ENCODE data around the gene HNRNPH2. TPM values are rescaled to one million over a fixed set of nuclear protein-coding genes. Genes with fewer than 3 reads are reported as not detected.

The HNRNPH2 gene
- total and polyA plus RNA-seq, 9 of the 15 experiments (the other 6 are each of a cell fraction or from before 2014, with no cell fraction given), result 40.0 to 130 (median 60.3) TPM

- TF ChIP-seq KDM5B (IDR thresholded peaks at IDR 0.05; ENCODE audit: insufficient replicate concordance, low read depth, low read length), result no peak
- TF ChIP-seq CHD1 (IDR thresholded peaks at IDR 0.05; ENCODE audit: low read length), result peak; percentile 64
- TF ChIP-seq, protein P1, sequence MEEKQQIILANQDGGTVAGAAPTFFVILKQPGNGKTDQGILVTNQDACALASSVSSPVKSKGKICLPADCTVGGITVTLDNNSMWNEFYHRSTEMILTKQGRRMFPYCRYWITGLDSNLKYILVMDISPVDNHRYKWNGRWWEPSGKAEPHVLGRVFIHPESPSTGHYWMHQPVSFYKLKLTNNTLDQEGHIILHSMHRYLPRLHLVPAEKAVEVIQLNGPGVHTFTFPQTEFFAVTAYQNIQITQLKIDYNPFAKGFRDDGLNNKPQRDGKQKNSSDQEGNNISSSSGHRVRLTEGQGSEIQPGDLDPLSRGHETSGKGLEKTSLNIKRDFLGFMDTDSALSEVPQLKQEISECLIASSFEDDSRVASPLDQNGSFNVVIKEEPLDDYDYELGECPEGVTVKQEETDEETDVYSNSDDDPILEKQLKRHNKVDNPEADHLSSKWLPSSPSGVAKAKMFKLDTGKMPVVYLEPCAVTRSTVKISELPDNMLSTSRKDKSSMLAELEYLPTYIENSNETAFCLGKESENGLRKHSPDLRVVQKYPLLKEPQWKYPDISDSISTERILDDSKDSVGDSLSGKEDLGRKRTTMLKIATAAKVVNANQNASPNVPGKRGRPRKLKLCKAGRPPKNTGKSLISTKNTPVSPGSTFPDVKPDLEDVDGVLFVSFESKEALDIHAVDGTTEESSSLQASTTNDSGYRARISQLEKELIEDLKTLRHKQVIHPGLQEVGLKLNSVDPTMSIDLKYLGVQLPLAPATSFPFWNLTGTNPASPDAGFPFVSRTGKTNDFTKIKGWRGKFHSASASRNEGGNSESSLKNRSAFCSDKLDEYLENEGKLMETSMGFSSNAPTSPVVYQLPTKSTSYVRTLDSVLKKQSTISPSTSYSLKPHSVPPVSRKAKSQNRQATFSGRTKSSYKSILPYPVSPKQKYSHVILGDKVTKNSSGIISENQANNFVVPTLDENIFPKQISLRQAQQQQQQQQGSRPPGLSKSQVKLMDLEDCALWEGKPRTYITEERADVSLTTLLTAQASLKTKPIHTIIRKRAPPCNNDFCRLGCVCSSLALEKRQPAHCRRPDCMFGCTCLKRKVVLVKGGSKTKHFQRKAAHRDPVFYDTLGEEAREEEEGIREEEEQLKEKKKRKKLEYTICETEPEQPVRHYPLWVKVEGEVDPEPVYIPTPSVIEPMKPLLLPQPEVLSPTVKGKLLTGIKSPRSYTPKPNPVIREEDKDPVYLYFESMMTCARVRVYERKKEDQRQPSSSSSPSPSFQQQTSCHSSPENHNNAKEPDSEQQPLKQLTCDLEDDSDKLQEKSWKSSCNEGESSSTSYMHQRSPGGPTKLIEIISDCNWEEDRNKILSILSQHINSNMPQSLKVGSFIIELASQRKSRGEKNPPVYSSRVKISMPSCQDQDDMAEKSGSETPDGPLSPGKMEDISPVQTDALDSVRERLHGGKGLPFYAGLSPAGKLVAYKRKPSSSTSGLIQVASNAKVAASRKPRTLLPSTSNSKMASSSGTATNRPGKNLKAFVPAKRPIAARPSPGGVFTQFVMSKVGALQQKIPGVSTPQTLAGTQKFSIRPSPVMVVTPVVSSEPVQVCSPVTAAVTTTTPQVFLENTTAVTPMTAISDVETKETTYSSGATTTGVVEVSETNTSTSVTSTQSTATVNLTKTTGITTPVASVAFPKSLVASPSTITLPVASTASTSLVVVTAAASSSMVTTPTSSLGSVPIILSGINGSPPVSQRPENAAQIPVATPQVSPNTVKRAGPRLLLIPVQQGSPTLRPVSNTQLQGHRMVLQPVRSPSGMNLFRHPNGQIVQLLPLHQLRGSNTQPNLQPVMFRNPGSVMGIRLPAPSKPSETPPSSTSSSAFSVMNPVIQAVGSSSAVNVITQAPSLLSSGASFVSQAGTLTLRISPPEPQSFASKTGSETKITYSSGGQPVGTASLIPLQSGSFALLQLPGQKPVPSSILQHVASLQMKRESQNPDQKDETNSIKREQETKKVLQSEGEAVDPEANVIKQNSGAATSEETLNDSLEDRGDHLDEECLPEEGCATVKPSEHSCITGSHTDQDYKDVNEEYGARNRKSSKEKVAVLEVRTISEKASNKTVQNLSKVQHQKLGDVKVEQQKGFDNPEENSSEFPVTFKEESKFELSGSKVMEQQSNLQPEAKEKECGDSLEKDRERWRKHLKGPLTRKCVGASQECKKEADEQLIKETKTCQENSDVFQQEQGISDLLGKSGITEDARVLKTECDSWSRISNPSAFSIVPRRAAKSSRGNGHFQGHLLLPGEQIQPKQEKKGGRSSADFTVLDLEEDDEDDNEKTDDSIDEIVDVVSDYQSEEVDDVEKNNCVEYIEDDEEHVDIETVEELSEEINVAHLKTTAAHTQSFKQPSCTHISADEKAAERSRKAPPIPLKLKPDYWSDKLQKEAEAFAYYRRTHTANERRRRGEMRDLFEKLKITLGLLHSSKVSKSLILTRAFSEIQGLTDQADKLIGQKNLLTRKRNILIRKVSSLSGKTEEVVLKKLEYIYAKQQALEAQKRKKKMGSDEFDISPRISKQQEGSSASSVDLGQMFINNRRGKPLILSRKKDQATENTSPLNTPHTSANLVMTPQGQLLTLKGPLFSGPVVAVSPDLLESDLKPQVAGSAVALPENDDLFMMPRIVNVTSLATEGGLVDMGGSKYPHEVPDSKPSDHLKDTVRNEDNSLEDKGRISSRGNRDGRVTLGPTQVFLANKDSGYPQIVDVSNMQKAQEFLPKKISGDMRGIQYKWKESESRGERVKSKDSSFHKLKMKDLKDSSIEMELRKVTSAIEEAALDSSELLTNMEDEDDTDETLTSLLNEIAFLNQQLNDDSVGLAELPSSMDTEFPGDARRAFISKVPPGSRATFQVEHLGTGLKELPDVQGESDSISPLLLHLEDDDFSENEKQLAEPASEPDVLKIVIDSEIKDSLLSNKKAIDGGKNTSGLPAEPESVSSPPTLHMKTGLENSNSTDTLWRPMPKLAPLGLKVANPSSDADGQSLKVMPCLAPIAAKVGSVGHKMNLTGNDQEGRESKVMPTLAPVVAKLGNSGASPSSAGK (IDR thresholded peaks at IDR 0.05), result no peak
- 0 out of 2 replicates have a peak, but pooled peaks have one; percentile 39 for TF ChIP-seq SMARCA4 (IDR thresholded peaks at IDR 0.05)
- TF ChIP-seq BMI1 (IDR thresholded peaks at IDR 0.05; ENCODE audit: low read length), result no peak
- TF ChIP-seq MXI1 (IDR thresholded peaks at IDR 0.05; ENCODE audit: low read depth, low read length), result no peak
- TF ChIP-seq MTA3 (IDR thresholded peaks at IDR 0.05; ENCODE audit: borderline replicate concordance), result no peak
- TF ChIP-seq MYC (IDR thresholded peaks at IDR 0.05; ENCODE audit: low read depth, low read length), result no peak
- no peak for TF ChIP-seq MYC (CRISPR knock-in tag; IDR thresholded peaks at IDR 0.05; ENCODE audit: borderline replicate concordance, low read depth)
- TF ChIP-seq, protein P2, sequence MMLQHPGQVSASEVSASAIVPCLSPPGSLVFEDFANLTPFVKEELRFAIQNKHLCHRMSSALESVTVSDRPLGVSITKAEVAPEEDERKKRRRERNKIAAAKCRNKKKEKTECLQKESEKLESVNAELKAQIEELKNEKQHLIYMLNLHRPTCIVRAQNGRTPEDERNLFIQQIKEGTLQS (IDR thresholded peaks at IDR 0.05), result no peak
- TF ChIP-seq, protein P2 (CRISPR knock-in tag; conservative IDR thresholded peaks at IDR 0.05), result no peak
- no peak for TF ChIP-seq ARHGAP35 (IDR thresholded peaks at IDR 0.05; ENCODE audit: partially characterized antibody)
- TF ChIP-seq ZNF512 (tag; IDR thresholded peaks at IDR 0.05), result peak; percentile 81
- no peak for TF ChIP-seq CBX3 (IDR thresholded peaks at IDR 0.05; ENCODE audit: borderline replicate concordance in 1 of 2, low read length in 2 of 2)
Measured at GRCh38 chrX:101407167-101407747, 765 bp upstream of the HNRNPH2 start (continued).

All from K562 (cell line).